HG02981 (cell line): Measurements from ENCODE around the gene PSMB10.

Source experiments
- ATAC-seq: cut with Tn5 transposase; IDR thresholded peaks from one replicate; pipeline ENCODE4 v1.9.1; 2021; ENCODE audit warnings: mild to moderate bottlenecking, moderate library complexity; ENCODE audit not compliant: unreplicated experiment

PSMB10 gene

DNA sequence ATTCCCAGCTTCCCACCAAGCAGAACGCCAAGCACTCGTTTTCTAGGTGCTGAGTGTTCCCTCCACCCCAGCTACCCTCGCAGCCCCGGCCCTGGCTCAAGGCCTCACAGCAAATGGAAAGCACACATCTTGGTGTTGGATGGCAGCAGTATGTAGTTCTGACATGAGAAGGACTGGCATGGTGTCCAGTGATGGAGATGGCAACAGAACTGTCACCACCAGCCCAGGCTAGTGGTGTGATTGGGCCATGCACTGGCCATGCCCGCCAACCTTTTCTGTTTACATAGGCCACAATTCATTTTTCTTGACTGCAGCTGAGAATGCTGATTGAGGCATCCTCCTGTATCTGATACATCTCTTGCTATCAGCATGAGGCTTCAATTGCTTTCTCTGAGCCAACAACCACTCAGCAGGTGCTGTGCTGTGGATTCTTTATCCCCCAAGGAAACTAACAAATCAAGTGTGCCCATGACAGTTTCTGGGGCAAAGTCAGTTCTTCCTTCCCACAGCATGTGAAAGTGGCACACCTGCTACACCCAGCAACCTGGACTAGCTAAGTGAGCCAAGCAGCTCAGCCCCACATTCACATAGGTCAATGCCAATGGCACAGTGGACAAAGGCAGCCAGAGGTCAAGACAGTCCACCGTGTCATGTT, 28.0 kb upstream of the PSMB10 start:
- ATAC-seq: no peak

DNA sequence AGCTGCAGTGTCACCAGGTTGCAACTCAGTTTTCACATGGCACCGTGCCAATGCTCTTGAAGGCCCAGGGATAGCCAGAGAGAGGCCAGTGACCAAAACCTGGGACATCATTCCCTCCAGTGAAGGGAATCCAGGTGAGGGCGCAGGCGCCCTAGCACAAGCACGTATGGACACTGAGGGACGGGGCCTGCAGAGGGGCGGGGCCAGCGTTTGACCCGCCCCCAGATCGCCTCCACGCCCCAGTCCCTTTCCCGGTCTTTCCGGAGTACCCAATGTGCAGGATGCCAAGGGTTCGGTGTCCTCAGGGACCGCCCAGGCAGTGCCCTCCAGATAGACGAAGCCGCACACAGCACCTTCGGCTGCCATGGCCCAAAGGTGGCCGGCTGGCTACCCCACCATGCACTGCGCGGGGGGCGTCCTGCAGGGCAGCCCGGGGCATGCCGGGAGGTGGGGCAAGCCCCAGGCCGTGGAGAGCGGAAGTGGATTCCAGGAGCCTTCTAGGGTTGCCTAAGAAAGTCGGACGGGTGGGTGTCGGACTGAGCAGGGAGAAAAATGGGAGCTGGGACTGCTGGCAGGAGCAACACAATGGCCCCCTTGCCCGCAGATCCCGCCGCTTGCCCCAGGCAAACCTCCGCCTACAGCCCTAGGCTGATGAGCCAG, 27.1 kb upstream of the PSMB10 start:
- ATAC-seq: no peak

DNA sequence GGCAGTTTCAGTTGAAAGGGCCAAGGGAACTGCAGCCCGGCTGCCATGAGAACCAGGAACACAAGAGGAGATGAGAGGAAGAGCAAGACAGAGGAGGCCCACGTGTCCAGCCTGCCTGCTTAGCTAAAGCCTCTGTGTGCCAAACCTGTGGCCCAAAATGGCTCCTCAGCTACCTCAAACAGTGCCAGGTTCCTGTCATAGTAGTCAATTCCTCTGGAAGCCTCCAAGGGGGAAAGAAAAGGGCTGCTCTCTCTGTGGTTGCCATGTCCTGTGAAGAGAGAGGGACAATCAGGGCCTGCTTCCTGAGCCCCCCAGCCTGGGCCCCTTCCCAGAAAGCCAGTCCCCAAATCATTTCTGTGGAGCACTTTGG, 26.6 kb upstream of the PSMB10 start:
- ATAC-seq: no peak

DNA sequence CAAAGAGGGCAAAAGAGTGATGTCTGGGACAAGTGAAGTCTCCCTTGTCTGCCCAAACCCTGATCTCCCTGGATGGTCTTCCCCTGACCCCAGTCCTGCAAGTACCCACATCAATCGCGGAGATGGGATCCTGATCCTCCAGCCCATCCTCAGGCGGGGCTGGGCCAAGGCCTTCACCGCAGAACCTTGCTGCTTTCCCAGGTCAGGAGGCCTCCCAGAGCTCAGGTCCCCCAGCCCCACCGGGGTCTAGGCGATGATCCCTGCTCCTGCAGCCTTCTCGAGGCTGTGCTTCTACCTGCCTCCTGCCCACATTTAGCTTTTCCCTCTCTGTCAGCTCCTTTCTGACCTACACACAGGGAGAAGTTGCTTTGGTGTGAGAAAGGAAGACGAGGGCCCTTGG, 25.5 kb upstream of the PSMB10 start:
- ATAC-seq: no peak

DNA sequence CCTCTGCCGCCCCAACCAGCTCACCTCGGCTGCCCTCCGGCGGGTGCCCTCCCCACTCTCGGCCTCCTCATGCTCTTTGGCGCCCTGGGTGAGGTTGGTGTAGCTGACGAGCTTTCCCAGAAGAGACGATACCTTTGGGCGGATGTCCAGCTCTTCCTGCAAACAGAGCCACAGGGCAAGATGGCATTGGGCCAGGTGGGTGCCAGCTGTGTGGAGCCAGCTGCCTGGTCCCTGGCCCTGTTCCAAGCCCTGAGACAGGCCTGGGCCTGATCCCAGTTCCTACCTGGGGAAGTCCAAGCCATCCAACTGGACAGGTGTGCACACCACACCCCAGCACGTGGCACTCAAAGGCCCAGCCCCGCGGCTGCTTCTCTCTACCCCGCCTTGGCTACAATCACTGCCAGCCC, 24.9 kb upstream of the PSMB10 start:
- ATAC-seq: no peak

DNA sequence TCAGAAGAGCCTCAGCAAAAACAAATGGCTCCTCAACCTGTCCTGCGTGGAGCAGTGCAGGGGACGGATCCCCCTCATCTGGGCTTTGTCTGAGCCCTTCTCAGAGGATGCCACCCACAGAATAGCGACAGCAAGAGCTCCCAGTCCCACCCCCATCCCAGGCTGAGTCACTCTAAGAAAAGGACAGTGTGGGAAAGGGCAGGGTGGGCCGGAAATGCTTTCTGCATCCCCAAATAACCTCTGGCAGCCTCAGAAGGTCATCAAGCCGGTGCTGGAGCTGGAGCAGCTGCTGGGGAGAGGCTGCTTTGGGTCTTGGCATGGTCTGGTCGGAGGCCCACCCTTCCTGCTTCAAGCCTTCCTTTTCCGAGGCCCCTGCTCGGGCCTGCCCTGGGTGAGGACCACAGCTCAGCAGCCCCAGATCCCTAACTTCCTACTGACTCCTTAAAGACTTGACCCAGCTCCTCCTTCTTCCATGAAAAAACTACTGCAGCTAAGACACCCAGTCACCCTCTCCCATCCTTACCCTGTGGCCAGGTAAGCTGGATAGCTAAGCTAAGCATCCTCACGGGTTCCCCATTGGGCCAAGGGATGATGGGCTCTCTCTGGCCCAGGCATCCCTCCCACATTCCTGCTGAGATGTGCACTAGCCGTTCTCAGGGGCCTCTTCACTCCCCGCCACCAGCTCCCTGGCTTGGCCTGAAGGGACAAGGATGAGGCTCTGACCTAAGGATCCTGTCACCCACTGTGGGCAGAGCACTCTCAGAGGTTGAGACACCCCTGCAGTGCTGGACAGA, 23.1 kb upstream of the PSMB10 start:
- ATAC-seq: no peak

DNA sequence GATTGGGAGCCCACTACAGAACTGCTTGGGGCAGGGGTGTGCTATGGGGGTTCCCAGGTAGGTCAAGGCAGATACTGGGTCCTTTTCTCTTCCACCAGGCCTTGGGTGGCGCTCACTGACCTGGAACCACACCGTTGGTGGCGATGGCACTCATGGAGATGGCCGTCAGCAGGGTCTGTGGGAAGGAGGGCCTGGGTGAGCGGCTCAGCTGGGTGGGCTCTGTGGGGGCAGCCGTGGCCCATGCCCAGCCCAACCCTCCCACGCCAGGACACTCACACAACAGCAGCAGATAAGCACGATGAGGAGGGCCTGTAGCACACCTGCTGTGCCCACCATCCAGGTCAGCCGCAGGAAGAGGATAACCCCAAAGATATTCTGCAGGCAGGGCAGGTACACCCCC, 21.0 kb upstream of the PSMB10 start:
- no peak for ATAC-seq

DNA sequence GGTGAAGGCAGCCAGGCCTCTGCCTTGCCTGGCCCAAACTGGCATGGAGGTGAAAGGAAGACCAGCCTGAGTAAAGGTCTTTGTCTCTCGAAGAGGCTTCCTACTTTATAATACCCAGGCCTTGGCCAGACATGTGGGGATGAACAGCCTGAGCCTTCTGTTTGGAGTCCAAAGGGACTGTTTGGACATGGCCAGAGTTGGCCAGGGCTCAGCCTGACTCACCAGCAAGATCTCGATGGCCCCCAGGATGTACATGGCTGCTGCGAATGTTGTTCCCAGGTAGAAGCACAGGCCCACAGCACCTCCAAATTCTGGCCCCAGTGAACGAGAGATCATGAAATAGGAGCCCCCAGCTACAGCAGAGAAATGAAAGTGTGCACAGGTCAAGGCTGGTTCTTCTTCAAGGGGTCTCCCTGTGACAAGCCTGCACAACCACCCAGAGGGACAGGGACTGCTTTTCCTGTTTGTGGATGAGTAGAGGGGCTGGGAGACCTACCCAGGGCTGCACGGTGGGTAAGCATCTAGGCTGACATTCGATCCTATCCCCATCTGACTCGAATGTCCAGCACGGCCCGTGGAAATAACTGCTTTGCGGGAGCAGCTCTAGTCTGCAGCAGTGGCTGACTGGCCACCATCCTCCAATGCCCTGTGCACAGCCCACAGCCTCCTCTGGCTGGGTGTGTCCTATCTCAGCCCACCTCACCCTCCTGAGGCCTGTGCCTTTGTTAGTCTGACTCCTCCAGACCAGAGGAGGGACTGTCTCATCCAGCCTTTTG, 18.0 kb upstream of the PSMB10 start:
- ATAC-seq: no peak

DNA sequence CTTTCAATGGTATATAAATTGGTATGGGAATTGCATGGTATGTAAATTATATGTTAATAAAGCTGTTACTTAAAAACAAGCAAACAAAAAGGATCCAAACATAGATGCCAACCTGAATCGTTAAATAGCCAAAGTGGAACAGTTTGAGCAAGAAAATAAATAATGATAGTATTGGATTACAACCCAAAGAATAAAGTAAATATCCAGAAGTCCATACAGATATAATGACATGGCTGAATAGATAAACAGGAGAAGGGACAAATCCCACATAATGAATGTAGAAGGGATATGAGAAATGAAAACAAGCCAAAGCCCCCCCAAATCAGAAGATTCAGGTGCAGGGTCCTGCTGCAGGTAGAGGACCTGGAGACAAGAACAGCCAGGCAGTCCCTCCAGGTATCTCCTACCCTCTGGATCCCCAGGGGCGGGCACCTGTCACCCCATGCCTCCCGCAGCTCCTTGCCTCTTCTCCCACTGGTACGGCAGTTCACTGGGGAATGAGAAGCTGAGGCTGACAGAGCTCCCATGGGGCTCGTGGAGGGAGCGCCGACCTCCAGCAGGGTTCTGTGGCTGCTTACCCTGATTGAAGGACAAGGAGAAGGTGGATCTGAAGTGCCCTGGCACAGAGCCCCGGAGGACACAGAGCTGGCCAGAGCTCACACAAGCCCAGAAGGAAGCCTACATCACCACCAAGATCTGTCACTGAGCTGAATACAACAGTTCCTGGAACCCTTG, 17.2 kb upstream of the PSMB10 start:
- ATAC-seq: no peak

DNA sequence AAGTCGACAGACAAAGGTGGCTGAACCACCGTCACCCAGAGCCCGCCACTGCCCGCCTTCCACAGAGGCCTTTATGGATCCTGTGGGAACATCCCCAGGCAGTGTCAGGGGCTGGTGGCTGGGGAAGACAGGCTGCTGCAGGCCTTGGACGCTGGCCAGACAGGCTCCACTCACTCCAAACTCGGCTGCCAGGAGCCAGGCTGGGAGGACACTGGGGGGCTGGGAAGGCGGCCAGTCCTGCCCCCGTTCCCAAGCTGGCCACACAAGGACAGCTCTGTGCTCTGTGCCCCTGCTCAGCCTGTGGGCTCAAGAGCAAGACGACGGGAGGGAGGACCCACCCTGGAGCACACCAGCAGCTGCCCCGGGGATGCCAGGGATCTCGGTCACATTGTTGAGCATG, 14.8 kb upstream of the PSMB10 start:
- no peak for ATAC-seq

DNA sequence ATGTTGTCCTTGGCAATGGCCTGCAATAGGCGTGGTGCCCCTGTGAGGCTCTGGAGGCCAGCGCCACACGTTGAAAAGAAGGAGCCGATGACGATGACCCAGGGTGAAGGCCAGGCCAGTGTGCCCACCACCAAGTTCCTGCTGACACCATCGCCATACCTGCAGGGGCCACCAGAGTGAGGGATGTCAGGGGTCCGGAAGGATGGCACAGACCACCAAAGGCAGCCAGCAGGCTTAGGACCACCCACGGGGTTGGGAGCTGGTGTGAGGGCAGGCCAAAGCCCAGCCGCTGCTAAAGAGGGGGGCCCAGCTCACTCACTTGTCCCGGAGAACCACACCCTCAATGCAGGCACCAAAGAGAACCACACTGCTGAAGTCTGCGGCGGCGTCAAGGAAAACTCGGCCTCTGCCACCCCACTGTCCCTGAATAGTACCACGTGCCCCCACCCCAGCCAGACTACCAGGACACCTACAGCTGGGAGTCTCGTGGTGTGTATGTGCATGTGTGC, 13.7 kb upstream of the PSMB10 start:
- ATAC-seq: no peak

DNA sequence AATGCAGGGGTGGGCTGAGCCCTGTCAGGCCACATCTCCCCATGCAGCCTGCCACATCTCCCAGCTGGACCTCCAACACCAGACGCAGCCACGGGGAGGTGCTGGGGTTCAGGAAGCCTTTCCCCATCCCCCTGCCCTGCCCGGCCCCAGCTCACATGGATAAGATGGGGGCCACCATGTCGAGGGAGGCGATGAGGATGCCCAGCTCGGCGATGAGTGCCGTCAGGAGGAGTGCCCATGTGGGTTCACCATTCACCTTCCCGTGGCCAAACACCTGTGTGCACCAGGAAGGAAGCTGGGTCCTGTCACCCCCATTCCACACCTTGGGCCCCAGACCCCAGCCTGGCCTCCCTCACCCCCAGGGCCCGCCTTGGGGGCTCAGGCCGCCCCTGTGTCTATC, 13.0 kb upstream of the PSMB10 start:
- ATAC-seq: no peak

DNA sequence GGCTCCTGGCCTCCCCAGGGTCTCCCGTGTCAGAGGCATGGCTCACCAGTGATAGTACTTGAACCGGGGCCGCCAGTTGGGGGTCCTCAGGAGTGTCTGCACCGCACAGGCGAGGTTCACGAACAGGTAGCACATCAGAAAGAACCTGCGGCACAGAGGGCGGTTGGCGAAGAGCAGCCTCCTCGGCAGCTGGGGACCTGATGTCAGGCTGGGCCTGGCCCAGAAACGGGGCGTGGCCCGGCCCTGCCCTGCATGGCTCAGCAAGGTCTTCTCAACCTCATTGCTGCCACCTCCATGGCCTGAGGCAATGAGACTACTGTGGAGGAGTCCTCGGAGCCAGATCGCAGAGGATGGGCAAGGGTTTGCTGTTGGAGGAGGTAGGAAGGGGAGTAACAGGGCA, 11.4 kb upstream of the PSMB10 start:
- ATAC-seq: no peak

DNA sequence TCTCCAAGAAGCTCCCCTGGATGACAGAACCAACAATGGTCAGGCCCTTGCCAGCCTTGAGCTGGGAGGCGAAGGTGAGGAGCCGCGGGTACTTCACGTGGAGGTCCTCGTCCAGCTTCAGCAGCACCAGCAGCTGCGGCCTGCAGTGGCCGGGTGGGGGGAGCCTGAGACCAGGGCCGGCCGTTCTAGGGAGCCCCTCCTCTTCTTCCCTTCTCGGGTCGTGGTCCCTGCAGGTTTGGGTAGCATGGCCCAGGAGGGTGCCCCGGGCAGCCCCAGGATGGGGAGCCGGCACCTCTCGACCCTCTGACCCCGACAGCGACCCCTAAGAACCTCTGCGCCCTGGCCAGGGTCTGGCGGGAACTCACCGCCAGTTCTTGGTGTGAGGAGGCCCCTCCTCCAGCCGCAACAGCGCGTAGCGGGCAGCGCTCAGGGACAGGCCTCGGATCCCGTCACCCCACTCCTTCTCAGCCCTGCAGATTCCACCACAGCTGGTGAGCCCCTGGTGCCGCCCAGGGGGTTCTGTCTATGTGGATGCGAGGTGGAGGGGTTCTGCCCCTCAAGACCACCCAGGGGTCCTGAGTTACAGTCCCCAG, 10.4 kb upstream of the PSMB10 start:
- ATAC-seq: no peak

DNA sequence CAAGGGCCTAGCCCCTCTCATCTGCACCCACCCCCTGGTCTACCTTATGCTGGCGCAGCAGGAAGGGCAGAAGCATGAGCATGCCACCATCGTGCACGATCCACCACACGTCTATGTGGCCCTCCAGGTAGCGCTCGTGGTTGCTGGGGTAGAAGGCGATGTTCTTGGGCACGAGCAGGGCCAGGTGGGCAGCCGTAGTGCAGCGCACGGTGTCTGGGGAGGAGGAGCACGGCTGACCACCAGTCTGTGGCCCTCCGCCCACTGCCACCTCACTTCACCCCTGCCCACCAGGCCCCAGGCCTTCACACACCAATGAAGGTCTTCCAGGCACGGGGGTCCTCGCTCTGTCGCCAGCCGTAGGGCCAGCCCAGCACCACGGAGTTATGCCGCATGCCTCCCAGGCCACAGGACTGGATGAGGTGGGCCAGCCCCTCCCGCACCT, 9.5 kb upstream of the PSMB10 start:
- no peak for ATAC-seq

DNA sequence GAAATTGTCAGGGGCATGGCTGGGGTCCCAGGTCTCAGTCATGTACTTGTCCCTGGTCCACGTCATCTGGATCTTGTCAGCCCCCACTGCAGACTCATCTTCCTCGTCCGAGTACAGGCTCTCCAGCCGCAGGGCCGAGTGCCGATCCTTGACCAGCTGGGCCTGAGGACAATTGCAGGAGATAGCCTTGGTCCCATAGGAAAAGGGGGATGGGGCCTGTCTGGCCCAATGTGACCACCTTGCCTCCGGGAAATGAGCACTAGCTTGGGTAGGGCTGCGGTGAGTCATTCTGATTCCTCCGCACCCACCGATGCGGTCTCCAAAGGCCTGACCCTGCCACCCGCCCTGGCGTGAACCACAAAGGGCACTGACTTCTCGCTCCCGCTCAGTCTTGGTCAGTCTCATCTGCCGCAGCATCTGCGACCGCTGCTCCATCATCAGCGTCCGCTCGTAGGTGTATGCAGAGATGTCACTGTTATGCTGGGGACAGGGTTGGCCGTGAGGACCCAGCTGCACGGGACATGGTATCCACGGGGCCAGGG, 8.8 kb upstream of the PSMB10 start:
- ATAC-seq: no peak

DNA sequence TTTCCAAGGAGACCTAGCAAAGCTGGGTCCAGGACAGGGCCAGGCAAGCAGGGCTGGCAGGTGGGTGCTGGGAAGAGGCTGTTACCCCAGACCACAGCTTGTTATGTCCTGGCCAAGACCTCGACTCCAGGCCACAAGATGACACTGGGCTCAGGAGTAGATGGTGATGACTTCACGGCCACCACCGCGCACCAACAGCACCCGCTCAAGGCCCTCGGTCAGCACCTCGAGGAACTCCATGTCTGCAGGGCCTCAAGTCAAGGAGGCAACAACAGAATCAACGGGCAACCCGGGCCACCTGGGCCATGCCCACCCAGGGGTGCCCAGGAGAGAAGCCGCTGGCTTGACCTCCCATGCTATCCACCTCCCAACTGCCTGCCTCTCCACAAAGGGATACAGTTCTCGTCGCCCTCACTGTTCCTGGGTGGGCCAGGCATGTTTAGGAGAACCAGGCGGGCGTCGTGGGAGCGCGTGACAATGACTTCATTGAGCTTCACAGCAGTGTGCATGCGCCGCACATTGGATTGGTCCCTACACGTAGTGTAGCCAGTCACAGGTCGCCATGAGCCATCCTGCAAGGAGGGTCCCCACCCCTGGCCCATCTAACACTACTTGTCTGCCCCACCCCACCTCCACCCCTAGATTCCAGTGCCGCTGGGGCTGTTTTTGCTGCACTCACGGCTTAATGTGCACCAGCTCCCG, 8.2 kb upstream of the PSMB10 start:
- no peak for ATAC-seq

DNA sequence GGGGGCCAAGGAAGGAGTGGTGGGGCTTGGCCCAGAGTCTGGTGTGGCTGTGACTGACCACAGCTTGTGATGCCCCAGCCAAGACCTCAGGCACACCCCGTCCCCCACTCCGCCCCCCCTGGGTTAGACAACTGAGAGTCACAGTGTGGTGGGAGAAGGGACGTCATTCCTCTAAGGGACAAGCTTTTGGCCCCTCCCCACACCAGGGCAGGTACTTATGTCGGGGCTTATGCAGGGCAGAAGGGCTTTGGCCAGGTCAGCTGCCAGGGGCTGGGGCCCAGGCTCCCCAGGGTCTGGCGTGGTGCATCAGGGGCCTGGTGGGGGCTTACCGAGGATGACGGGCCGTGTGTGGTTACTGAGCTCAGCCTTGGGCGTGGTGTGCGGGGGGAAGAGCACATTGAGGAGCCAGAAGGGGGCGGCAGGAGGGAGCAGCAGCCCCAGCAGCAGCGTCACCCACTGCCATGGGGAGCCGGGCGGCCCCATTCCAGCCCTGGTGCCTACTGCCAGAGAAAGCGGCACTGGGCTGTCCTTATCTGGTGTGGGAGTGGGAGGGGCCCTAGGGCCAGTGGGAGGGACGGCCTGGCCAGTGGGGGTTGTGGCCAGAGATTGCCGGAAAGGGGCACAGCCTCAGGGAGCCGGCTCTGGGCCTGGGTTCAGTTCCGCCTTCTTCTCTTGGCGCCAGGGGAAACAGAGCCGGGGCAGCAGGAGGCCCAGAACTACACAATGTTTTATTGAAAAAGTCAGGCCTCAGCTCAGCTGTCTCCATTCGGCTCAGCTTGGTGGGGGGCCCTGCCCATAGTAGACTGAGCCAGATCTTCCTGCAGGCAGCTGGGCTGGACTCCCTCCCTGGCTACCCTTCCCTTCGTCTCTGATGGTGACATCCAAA, 7.2 kb upstream of the PSMB10 start, which contains the start of gene LCAT:
LCAT (minus strand) TSS at position 502 of the 886 bp plus-strand sequence; CDS start at position 483, 19 bp downstream.
- ATAC-seq: no peak
